ENCODE data around the gene FBXO31.

FBXO31 gene

GRCh38 chr16:87312008-87312407 lies 71.6 kb downstream of the FBXO31 start:
- DNase-seq (ENCODE audit: low read depth in 2 of 2): no peak

- no peak for DNase-seq (ENCODE audit: low read depth in 2 of 2)
These were observed 72.2 kb downstream of the FBXO31 start for GRCh38 chr16:87311387-87311786.

- DNase-seq (ENCODE audit: low read depth in 2 of 2): no peak
These were observed 73.0 kb downstream of the FBXO31 start for GRCh38 chr16:87310610-87311009.

- DNase-seq (ENCODE audit: low read depth in 2 of 2): no peak
These were observed 73.7 kb downstream of the FBXO31 start for GRCh38 chr16:87309620-87310525.

- DNase-seq (ENCODE audit: low read depth in 2 of 2): peak in 1 of 2 donors; percentile 14
These were observed 74.8 kb downstream of the FBXO31 start for GRCh38 chr16:87308826-87309225.

- DNase-seq (ENCODE audit: low read depth in 2 of 2): no peak
These were observed 77.1 kb downstream of the FBXO31 start for GRCh38 chr16:87306516-87306915.

GRCh38 chr16:87305505-87306391 lies 77.8 kb downstream of the FBXO31 start:
- no peak for DNase-seq (ENCODE audit: low read depth in 2 of 2)

- no peak for DNase-seq (ENCODE audit: low read depth in 2 of 2)
These were observed 78.6 kb downstream of the FBXO31 start for GRCh38 chr16:87304951-87305350.

- DNase-seq (ENCODE audit: low read depth in 2 of 2): no peak
These were observed 79.5 kb downstream of the FBXO31 start for GRCh38 chr16:87303962-87304521.

GRCh38 chr16:87303431-87303930 lies 80.1 kb downstream of the FBXO31 start:
- DNase-seq (ENCODE audit: low read depth in 2 of 2): no peak

- DNase-seq (ENCODE audit: low read depth in 2 of 2): no peak
These were observed 84.6 kb downstream of the FBXO31 start for GRCh38 chr16:87298857-87299465.

- no peak for DNase-seq (ENCODE audit: low read depth in 2 of 2)
These were observed 85.5 kb downstream of the FBXO31 start for GRCh38 chr16:87297918-87298631.

GRCh38 chr16:87297407-87297806 lies 86.2 kb downstream of the FBXO31 start:
- DNase-seq (ENCODE audit: low read depth in 2 of 2): no peak

GRCh38 chr16:87295661-87296531 lies 87.7 kb downstream of the FBXO31 start:
- no peak for DNase-seq (ENCODE audit: low read depth in 2 of 2)

- no peak for DNase-seq (ENCODE audit: low read depth in 2 of 2)
These were observed 88.3 kb downstream of the FBXO31 start for GRCh38 chr16:87295259-87295658.

GRCh38 chr16:87293990-87294389 lies 89.6 kb downstream of the FBXO31 start:
- DNase-seq (ENCODE audit: low read depth in 2 of 2): no peak

- no peak for DNase-seq (ENCODE audit: low read depth in 2 of 2)
These were observed 91.6 kb downstream of the FBXO31 start for GRCh38 chr16:87291944-87292343.

- DNase-seq (ENCODE audit: low read depth in 2 of 2): no peak
These were observed 94.7 kb downstream of the FBXO31 start for GRCh38 chr16:87288753-87289362.

- DNase-seq (ENCODE audit: low read depth in 2 of 2): no peak
These were observed 96.5 kb downstream of the FBXO31 start for GRCh38 chr16:87286839-87287626.

Measured in stimulated activated CD4-positive, alpha-beta T cell treated with anti-CD3 and anti-CD28 coated beads, Interleukin-15, amount 100 ng/mL, for 48 hours (primary cell).